ENCODE data around the gene PEAR1.

DNA sequence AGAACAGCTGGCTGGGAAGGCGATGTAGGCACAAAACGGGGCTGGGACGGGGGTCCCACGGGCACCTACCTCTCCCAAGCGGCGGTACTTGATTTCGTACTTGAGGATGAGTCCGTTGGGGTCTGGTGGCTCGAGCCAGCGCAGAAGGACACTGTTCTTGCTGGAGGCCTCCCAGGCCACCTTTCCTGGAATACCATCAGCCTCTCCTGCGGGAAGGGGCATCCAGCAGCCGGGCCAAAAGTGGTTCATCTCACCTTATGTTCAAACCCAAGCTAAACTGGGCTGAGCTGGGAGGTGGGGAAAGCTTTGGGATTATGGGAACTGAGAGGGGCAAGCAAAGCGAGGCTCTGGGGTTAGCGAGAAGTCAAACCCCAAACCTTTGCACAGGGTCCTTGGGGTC lies 48.9 kb upstream of the PEAR1 start:
- TF ChIP-seq, protein P1, sequence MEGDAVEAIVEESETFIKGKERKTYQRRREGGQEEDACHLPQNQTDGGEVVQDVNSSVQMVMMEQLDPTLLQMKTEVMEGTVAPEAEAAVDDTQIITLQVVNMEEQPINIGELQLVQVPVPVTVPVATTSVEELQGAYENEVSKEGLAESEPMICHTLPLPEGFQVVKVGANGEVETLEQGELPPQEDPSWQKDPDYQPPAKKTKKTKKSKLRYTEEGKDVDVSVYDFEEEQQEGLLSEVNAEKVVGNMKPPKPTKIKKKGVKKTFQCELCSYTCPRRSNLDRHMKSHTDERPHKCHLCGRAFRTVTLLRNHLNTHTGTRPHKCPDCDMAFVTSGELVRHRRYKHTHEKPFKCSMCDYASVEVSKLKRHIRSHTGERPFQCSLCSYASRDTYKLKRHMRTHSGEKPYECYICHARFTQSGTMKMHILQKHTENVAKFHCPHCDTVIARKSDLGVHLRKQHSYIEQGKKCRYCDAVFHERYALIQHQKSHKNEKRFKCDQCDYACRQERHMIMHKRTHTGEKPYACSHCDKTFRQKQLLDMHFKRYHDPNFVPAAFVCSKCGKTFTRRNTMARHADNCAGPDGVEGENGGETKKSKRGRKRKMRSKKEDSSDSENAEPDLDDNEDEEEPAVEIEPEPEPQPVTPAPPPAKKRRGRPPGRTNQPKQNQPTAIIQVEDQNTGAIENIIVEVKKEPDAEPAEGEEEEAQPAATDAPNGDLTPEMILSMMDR (IDR thresholded peaks at IDR 0.05) = no peak
- no peak for TF ChIP-seq POLR2A (IDR thresholded peaks at IDR 0.05)

Measured in thyroid gland (tissue), 4 donors.